Keratinocyte (primary cell): ENCODE results near the gene GLDN. TPM values are rescaled to one million over a fixed set of nuclear protein-coding genes. Genes with fewer than 3 reads are reported as not detected.
A peak's percentile ranks its signal among the peaks of the same experiment; 100 is the strongest.

ENCODE experiments used
- DNase-seq: peaks from one replicate; pipeline ENCODE4 v3.0.0-alpha.2; 2011; ENCODE audit warnings: low read depth, missing footprints, low spot score
- FAIRE-seq: peaks from 2 replicates; lab custom pipeline; 2011; peaks lifted over from hg19 to GRCh38; lab: Jason Lieb, UNC
- H2AFZ ChIP-seq: 2 replicates; pipeline ENCODE4 v1.6.0; 2012; ENCODE audit warnings: low read length, control low read depth, inconsistent platforms; ENCODE audit not compliant: control insufficient read depth
- H3K27ac ChIP-seq: 2 replicates; pipeline ENCODE4 v1.5.1; 2011; ENCODE audit warnings: low read length; ENCODE audit not compliant: control insufficient read depth, insufficient read depth
- H3K27me3 ChIP-seq: 3 replicates; pipeline ENCODE4 v1.6.0; 2011; ENCODE audit warnings: low read length; ENCODE audit not compliant: control insufficient read depth, insufficient read depth; ENCODE audit errors: extremely low read depth
- H3K36me3 ChIP-seq, 2 experiments: 2 replicates in 1 of 2; 3 replicates in 1 of 2; pipeline ENCODE4 v1.5.1; 2011; ENCODE audit warnings: low read length in 2 of 2, mild to moderate bottlenecking in 1 of 2; ENCODE audit not compliant: control insufficient read depth in 2 of 2, insufficient read depth in 2 of 2; ENCODE audit errors: extremely low read depth in 1 of 2
- H3K4me1 ChIP-seq: 3 replicates; pipeline ENCODE4 v1.5.1; 2011; ENCODE audit warnings: low read length; ENCODE audit not compliant: control insufficient read depth, insufficient read depth; ENCODE audit errors: extremely low read depth
- H3K4me2 ChIP-seq: 3 replicates; pipeline ENCODE4 v1.6.0; 2011; ENCODE audit warnings: low read depth, low read length; ENCODE audit not compliant: control insufficient read depth, insufficient read depth; ENCODE audit errors: extremely low read depth
- H3K4me3 ChIP-seq, 3 experiments: fragments of 200-600 bp in 1 of 3; sonication (generic) in 1 of 3; 2 replicates in 2 of 3; 3 replicates in 1 of 3; pipeline ENCODE4 v1.5.1; 2011 to 2016; ENCODE audit warnings: low read length in 3 of 3, mild to moderate bottlenecking in 3 of 3, control low read depth in 2 of 3, inconsistent platforms in 1 of 3, low read depth in 1 of 3, mixed read lengths in 1 of 3, mixed run types in 1 of 3, moderate library complexity in 1 of 3; ENCODE audit not compliant: control insufficient read depth in 2 of 3, insufficient read depth in 2 of 3; ENCODE audit errors: extremely low read depth in 1 of 3
- H3K79me2 ChIP-seq: 2 replicates; pipeline ENCODE4 v1.6.0; 2012; ENCODE audit warnings: low read length; ENCODE audit not compliant: control insufficient read depth, insufficient read depth
- H3K9ac ChIP-seq: 3 replicates; pipeline ENCODE4 v1.6.0; 2011; ENCODE audit warnings: low read length; ENCODE audit not compliant: control insufficient read depth, insufficient read depth; ENCODE audit errors: extremely low read depth
- H3K9me1 ChIP-seq: 3 replicates; pipeline ENCODE4 v1.6.0; 2011; ENCODE audit warnings: low read length; ENCODE audit not compliant: control insufficient read depth, insufficient read depth; ENCODE audit errors: extremely low read depth
- H3K9me3 ChIP-seq: 2 replicates; pipeline ENCODE4 v1.5.1; 2012; ENCODE audit warnings: low read depth, low read length; ENCODE audit not compliant: control insufficient read depth
- H4K20me1 ChIP-seq: 3 replicates; pipeline ENCODE4 v1.6.0; 2011; ENCODE audit warnings: low read length; ENCODE audit not compliant: control insufficient read depth, insufficient read depth; ENCODE audit errors: extremely low read depth
- EZH2 ChIP-seq: IDR thresholded peaks from one replicate; pipeline ENCODE4 v1.6.1; 2012; ENCODE audit warnings: inconsistent platforms, mild to moderate bottlenecking, low read length, moderate library complexity
- dilution Hi-C: fragments of 300-500 bp; cut with MboI; formaldehyde crosslinking; loops from one replicate; pipeline ENCODE4 v1.7.0; 2020; ENCODE audit warnings: low sequenced_read_pairs; ENCODE audit not compliant: extremely low pct_ligation_motif_present
- polyA plus RNA-seq, 5 experiments: library from polyadenylated mRNA; depleted of rRNA in 3 of 5; stranded (reverse) in 3 of 5; stranded (forward) in 1 of 5; unstranded in 1 of 5; fragments of >200 nt; gene quantifications; 1 replicate in 1 of 5; 2 replicates in 3 of 5; 3 replicates in 1 of 5; pipeline versions ENCODE4 v1.2.1 to v1.2.3, GENCODE V29; 2011 to 2012; ENCODE audit warnings: missing spikeins in 2 of 5, low read depth in 1 of 5, low replicate concordance in 1 of 5
- small RNA-seq, 3 experiments: library from RNA; depleted of rRNA; stranded (forward); fragments of <200 nt; gene quantifications; one replicate each; pipeline ENCODE3, GENCODE V24; 2012; ENCODE audit warnings: low read depth in 3 of 3, low replicate concordance in 1 of 3; ENCODE audit not compliant: insufficient read length in 3 of 3
- TF ChIP-seq, protein P1 (sequence below), 3 experiments: IDR thresholded peaks in 1 of 3; conservative IDR thresholded peaks in 1 of 3; optimal IDR thresholded peaks in 1 of 3; 2 replicates in 2 of 3; 3 replicates in 1 of 3; pipeline versions ENCODE3 to v1.5.1; 2011; ENCODE audit warnings: low read length in 3 of 3, mild to moderate bottlenecking in 3 of 3, moderate library complexity in 2 of 3, control low read depth in 1 of 3, inconsistent platforms in 1 of 3; ENCODE audit not compliant: insufficient read depth in 2 of 3; ENCODE audit errors: extremely low read depth in 1 of 3

GLDN gene
- polyA plus RNA-seq, 1 donor (not counting 4 experiments of a cell fraction or from before 2014, with no cell fraction given) = 0.09 TPM

DNA sequence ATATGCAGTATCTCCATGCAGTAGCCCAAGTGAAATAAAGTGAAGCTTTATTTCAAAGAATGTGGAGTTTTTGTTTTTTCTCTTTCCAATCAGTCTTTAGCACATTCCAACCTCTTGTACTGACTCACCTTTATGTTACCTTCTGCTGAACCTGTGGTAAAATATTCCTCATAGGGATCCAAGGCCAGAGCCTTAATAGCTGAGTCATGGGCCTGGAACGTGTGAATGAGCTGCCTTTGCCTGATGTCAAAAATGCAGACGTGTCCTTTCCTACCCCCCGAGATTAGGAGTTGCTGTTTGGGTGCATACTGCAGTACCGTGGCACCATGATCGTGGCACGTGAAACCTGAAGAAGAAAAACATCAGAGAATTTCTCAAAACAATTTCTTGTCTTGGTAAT is 108.5 kb downstream of the GLDN start:
- peaks cover 0 to 2% of the 10 kb centered on the region in 2 experiments for H3K36me3 ChIP-seq
- DNase-seq = peak; percentile 77
- H3K27ac ChIP-seq = peak overlapping the region; percentile 15
- no peaks in the 10 kb centered on the region for H3K9me1 ChIP-seq
- peak; percentile 93 for FAIRE-seq
- H3K27me3 ChIP-seq = no peaks in the 10 kb centered on the region
- H3K4me1 ChIP-seq = peaks cover 25% of the 10 kb centered on the region
- dilution Hi-C loops = no loop called here
- H3K4me3 ChIP-seq = no peak overlapping the region
- TF ChIP-seq EZH2 = no peak
- TF ChIP-seq, protein P1, sequence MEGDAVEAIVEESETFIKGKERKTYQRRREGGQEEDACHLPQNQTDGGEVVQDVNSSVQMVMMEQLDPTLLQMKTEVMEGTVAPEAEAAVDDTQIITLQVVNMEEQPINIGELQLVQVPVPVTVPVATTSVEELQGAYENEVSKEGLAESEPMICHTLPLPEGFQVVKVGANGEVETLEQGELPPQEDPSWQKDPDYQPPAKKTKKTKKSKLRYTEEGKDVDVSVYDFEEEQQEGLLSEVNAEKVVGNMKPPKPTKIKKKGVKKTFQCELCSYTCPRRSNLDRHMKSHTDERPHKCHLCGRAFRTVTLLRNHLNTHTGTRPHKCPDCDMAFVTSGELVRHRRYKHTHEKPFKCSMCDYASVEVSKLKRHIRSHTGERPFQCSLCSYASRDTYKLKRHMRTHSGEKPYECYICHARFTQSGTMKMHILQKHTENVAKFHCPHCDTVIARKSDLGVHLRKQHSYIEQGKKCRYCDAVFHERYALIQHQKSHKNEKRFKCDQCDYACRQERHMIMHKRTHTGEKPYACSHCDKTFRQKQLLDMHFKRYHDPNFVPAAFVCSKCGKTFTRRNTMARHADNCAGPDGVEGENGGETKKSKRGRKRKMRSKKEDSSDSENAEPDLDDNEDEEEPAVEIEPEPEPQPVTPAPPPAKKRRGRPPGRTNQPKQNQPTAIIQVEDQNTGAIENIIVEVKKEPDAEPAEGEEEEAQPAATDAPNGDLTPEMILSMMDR (optimal IDR thresholded peaks at IDR 0.05 in 1 of 3, IDR thresholded peaks at IDR 0.05 in 1 of 3, conservative IDR thresholded peaks at IDR 0.05 in 1 of 3; ENCODE audit: extremely low read depth in 1 of 3, insufficient read depth in 2 of 3, low read length in 3 of 3) = no peak
- H3K79me2 ChIP-seq = no peaks in the 10 kb centered on the region
- peak overlapping the region; percentile 39 for H3K4me2 ChIP-seq
- no peak overlapping the region for H2AFZ ChIP-seq
- no peaks in the 10 kb centered on the region for H3K9me3 ChIP-seq
- no peak overlapping the region for H3K9ac ChIP-seq
- H4K20me1 ChIP-seq = no peaks in the 10 kb centered on the region

Small RNA genes lying within 50 kb of the gene (small RNA-seq; reads per million reads assigned to genes)
- gene AC020891.4 = 0 reads per million in 3 experiments
- gene MIR7973-1 = 0 reads per million in 3 experiments

Other genes with a start within 250 kb of the GLDN start
- gene TNFAIP8L3, start 246.7 kb upstream of the GLDN start, polyA plus RNA-seq = 0.51 to 0.85 TPM (median 0.52 TPM) in 3 replicates
- not detected in 3 replicates for gene CYP19A1, start 3.1 kb upstream of the GLDN start, polyA plus RNA-seq